SH-SY5Y (cell line): ENCODE data around the gene TBCEL.

Experiments
- GATA2 ChIP-seq: IDR thresholded peaks from 2 replicates; pipeline ENCODE4 v1.6.1; 2011; ENCODE audit warnings: mild to moderate bottlenecking, low read depth, low read length
- GATA3 ChIP-seq: IDR thresholded peaks from 2 replicates; pipeline ENCODE4 v1.6.1; 2011; ENCODE audit warnings: low read depth, mild to moderate bottlenecking, low read length, moderate library complexity

- TF ChIP-seq GATA2: no peak
- TF ChIP-seq GATA3: no peak
Measured at GRCh38 chr11:121057922-121058321, 34.0 kb downstream of the TBCEL start.
